ENCODE data around the gene BCAN. TPM values are rescaled to one million over a fixed set of nuclear protein-coding genes. Genes with fewer than 3 reads are reported as not detected.

The BCAN gene
- polyA plus RNA-seq, 4 donors: 0.36 to 1.9 TPM; not detected in 2

DNA sequence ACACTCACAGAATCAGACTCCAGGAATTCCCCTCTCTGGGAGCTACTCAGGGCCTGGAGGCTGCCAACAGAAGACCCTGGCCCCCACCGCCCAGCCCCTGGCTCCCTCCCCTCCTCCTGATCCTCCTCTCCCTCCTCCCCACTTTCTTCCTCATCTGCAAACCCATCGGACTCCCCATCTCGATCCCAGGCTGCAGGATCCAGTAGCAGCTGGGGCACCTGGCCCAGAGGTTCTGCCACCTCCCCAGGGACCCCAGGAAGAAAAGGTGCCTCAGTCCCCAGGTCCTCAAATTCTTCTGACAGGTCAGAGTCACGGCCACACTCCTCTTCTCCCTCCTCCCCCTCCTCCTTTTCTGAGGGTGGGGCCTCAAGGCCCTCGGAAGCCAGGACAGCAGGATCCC lies 27.9 kb downstream of the BCAN start:
- Histone ChIP-seq H3K9me3 (ENCODE audit: control insufficient read depth in 2 of 2, insufficient read depth in 1 of 2, low read depth in 1 of 2, low read length in 1 of 2) (no peaks in the 10 kb centered on the region), H3K36me3 (ENCODE audit: control insufficient read depth in 3 of 3, insufficient read depth in 2 of 3, low read depth in 1 of 3, low read length in 3 of 3) (peaks cover 0 to 19% (median 0%) of the 10 kb centered on the region in 3 donors), H3K4me1 (ENCODE audit: control insufficient read depth in 3 of 3, insufficient read depth in 2 of 3, low read depth in 1 of 3, low read length in 2 of 3) (peaks cover 0 to 50% (median 8%) of the 10 kb centered on the region in 3 donors), H3K27me3 (ENCODE audit: control insufficient read depth in 3 of 3, insufficient read depth in 3 of 3, low read length in 3 of 3) (no peaks in the 10 kb centered on the region), H3K27ac (ENCODE audit: low read depth in 1 of 3, low read length in 2 of 3) (peak overlapping the region in 1 of 3 donors; percentile 8), H3K4me3 (ENCODE audit: low read depth in 1 of 3, low read length in 3 of 3) (no peak overlapping the region)
- DNase-seq (no peak), FAIRE-seq (no peak)
- WGBS, 3 donors: 50 to 74% (median 57%) methylated on average over 5 of the region's 5 CpGs

DNA sequence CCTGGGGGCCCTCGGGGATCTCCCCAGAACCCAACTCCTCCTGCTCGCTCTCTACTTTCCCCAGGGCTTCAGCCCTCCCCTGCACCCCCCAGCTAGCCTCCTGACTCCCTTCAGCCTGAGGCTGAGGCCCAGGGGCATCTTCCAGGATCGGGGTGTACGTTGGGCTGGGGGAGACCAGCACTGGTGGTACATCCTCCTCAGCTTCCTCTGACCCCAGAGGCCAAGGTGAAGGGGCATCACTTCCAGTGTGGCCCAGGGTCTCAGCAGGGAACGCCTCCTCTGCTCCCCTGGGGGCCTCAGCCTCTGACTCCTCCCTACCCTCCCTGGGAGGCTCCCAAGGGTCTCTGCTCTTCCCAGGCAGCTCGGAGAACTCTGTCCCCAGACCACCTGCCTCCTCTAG lies 28.4 kb downstream of the BCAN start:
- FAIRE-seq (no peak), DNase-seq (no peak)
- WGBS, 3 donors: 63 to 86% (median 67%) methylated on average over 6 of the region's 6 CpGs
- Histone ChIP-seq H3K4me3 (ENCODE audit: low read depth in 1 of 3, low read length in 3 of 3) (no peak overlapping the region), H3K36me3 (ENCODE audit: control insufficient read depth in 3 of 3, insufficient read depth in 2 of 3, low read depth in 1 of 3, low read length in 3 of 3) (peaks cover 0 to 19% (median 0%) of the 10 kb centered on the region in 3 donors), H3K27me3 (ENCODE audit: control insufficient read depth in 3 of 3, insufficient read depth in 3 of 3, low read length in 3 of 3) (peaks cover 0 to 3% (median 0%) of the 10 kb centered on the region in 3 donors), H3K9me3 (ENCODE audit: control insufficient read depth in 2 of 2, insufficient read depth in 1 of 2, low read depth in 1 of 2, low read length in 1 of 2) (no peaks in the 10 kb centered on the region), H3K27ac (ENCODE audit: low read depth in 1 of 3, low read length in 2 of 3) (peak overlapping the region in 1 of 3 donors; percentile 8), H3K4me1 (ENCODE audit: control insufficient read depth in 3 of 3, insufficient read depth in 2 of 3, low read depth in 1 of 3, low read length in 2 of 3) (peaks cover 0 to 45% (median 6%) of the 10 kb centered on the region in 3 donors)

DNA sequence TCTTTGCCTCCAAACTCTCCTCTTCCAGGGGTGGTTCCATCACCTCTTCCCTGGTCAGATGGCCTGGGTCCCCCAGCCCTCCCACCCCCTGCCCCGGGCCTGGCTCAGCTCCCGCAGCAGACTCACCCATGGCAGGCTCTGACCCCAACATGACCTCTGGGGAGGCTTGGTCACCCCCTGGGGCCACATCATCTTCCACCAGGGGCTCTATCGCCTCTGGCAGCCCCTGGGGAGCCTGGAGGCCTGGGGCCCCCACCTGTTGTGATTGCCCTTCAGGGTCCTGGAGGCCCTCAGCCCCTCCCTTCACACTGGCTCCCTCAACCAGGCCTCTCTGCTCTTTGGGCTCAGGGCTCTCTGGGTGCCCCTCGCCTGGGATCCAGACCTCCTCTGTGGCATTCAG lies 28.9 kb downstream of the BCAN start:
- 63 to 80% (median 65%) methylated on average over 4 of the region's 4 CpGs for WGBS, 3 donors
- FAIRE-seq (no peak), DNase-seq (no peak)
- Histone ChIP-seq H3K9me3 (ENCODE audit: control insufficient read depth in 2 of 2, insufficient read depth in 1 of 2, low read depth in 1 of 2, low read length in 1 of 2) (no peaks in the 10 kb centered on the region), H3K27me3 (ENCODE audit: control insufficient read depth in 3 of 3, insufficient read depth in 3 of 3, low read length in 3 of 3) (peaks cover 0 to 8% (median 0%) of the 10 kb centered on the region in 3 donors), H3K36me3 (ENCODE audit: control insufficient read depth in 3 of 3, insufficient read depth in 2 of 3, low read depth in 1 of 3, low read length in 3 of 3) (peaks cover 0 to 19% (median 0%) of the 10 kb centered on the region in 3 donors), H3K27ac (ENCODE audit: low read depth in 1 of 3, low read length in 2 of 3) (no peak overlapping the region), H3K4me3 (ENCODE audit: low read depth in 1 of 3, low read length in 3 of 3) (no peak overlapping the region), H3K4me1 (ENCODE audit: control insufficient read depth in 3 of 3, insufficient read depth in 2 of 3, low read depth in 1 of 3, low read length in 2 of 3) (peaks cover 0 to 40% (median 6%) of the 10 kb centered on the region in 3 donors)

DNA sequence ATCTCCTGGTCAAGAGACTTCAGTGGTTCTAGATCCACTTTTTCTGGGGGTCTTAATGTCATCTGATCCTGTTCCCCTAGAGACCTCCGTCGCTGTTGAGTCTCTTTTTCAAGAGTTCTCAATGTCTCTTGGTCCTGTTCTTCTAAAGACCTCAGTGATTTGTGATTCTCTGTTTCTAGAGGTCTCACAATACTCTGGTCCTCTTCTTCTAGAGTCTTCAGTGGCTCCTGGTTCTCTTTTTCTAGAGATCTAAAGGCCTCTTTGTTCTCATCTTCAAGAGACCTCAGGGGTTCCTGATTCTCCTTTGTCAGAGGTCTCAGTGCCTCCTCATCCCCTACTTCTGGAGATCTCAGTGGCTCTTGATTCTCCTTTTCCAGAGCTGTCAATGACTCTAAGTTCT lies 29.9 kb downstream of the BCAN start:
- WGBS, 3 donors: 90 to 94% (median 93%) methylated on average over 2 of the region's 2 CpGs
- Histone ChIP-seq H3K36me3 (ENCODE audit: control insufficient read depth in 3 of 3, insufficient read depth in 2 of 3, low read depth in 1 of 3, low read length in 3 of 3) (peaks cover 0 to 19% (median 0%) of the 10 kb centered on the region in 3 donors), H3K27ac (ENCODE audit: low read depth in 1 of 3, low read length in 2 of 3) (no peak overlapping the region), H3K4me3 (ENCODE audit: low read depth in 1 of 3, low read length in 3 of 3) (no peak overlapping the region), H3K9me3 (ENCODE audit: control insufficient read depth in 2 of 2, insufficient read depth in 1 of 2, low read depth in 1 of 2, low read length in 1 of 2) (no peaks in the 10 kb centered on the region), H3K27me3 (ENCODE audit: control insufficient read depth in 3 of 3, insufficient read depth in 3 of 3, low read length in 3 of 3) (peaks cover 2 to 16% (median 4%) of the 10 kb centered on the region in 3 donors), H3K4me1 (ENCODE audit: control insufficient read depth in 3 of 3, insufficient read depth in 2 of 3, low read depth in 1 of 3, low read length in 2 of 3) (peaks cover 0 to 36% (median 6%) of the 10 kb centered on the region in 3 donors)
- no peak for DNase-seq
- FAIRE-seq: no peak

DNA sequence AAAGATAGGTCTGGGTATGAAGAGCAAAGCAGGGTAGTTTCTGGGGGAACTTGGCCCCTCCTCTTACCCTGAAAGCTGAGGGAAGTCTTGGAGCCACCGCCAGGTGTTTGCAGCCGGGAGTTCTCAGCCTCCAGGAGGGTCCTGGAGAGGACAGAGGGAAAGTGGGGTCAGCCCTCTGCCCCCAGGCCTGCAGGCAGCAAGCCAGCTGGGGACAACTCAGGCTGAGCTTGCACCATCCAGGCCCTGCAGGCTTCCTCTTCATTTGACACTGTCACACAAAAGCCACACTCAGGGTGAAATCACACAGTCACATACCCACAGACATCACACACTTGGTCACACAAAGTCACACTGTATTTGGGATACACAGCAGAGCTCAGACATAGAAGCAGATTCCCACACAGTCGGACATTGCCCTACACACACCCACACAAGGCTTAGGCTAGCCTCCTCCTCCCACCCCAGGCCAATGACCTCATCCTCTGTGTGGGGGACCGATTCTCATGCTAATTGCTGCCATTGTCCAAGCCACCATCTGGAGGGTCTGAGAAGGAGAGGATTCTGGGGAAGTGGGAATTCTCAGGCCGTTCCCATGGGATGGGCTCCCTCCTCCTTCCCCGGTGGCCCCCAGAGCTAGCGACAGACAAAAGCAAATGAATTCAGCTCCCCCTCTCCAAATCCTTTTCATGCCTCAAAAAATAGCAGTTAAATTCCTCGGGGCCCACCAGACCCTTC lies 31.6 kb downstream of the BCAN start:
- FAIRE-seq: no peak
- Histone ChIP-seq H3K27ac (ENCODE audit: low read depth in 1 of 3, low read length in 2 of 3) (peak overlapping the region in 2 of 3 donors; percentile 13), H3K4me1 (ENCODE audit: control insufficient read depth in 3 of 3, insufficient read depth in 2 of 3, low read depth in 1 of 3, low read length in 2 of 3) (peaks cover 0 to 34% (median 4%) of the 10 kb centered on the region in 3 donors), H3K4me3 (ENCODE audit: low read depth in 1 of 3, low read length in 3 of 3) (no peak overlapping the region), H3K9me3 (ENCODE audit: control insufficient read depth in 2 of 2, insufficient read depth in 1 of 2, low read depth in 1 of 2, low read length in 1 of 2) (no peaks in the 10 kb centered on the region), H3K36me3 (ENCODE audit: control insufficient read depth in 3 of 3, insufficient read depth in 2 of 3, low read depth in 1 of 3, low read length in 3 of 3) (peaks cover 0 to 19% (median 0%) of the 10 kb centered on the region in 3 donors), H3K27me3 (ENCODE audit: control insufficient read depth in 3 of 3, insufficient read depth in 3 of 3, low read length in 3 of 3) (peaks cover 7 to 33% (median 8%) of the 10 kb centered on the region in 3 donors)
- DNase-seq: peak in 1 of 2 donors; percentile 65
- WGBS, 3 donors: 46 to 66% (median 64%) methylated on average over 8 of the region's 8 CpGs

DNA sequence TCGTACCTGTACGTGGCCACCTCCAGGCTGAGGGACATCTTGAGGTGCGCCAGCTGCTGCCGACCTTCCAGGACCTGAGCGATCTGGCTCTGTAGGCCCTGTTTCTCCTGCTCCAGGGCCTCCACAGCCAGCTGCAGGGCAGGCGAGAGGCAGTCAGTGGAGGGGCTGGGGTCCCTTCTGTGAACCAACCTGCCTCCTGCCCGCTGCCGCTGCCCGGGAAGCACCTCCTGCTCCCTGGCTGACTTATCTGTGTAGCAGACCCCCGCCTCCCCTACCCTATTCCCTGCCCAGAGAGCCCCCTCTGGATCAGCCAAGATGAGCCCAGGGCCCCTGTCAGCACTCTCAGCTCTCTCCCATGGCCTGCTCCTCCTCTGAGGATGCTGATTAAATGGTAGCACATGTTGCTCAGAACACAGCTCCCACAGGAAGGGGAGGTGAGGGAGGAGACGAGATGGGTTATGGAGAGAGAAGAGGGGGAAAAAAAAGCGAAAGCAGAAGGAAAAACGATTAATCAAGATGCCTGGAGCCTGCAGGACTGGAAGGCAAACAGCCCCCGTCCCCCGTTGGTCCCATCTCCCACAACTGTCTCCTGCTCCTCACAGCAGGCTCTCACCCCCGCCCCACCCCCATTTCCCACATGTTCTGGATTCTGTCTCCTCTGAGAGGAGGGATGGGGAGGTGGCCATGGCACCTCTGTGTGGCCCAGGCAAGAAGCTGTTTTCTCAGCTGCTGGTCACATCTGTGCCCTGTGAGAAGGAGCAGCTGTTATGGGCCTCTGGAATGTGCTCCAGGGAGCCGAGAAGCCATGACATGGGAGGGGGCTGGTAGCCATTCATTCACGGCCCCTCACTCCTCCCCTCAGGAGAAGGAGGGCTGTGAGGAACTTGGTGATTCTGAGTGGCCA lies 33.5 kb downstream of the BCAN start:
- DNase-seq (peak in 1 of 2 donors; percentile 21), FAIRE-seq (no peak)
- peaks cover 7 to 42% (median 8%) of the 10 kb centered on the region in 3 donors for H3K27me3 ChIP-seq (ENCODE audit: control insufficient read depth in 3 of 3, insufficient read depth in 3 of 3, low read length in 3 of 3)
- H3K4me3 ChIP-seq (ENCODE audit: low read depth in 1 of 3, low read length in 3 of 3): peak overlapping the region in 1 of 3 donors; percentile 28
- peaks cover 0 to 31% (median 4%) of the 10 kb centered on the region in 3 donors for H3K4me1 ChIP-seq (ENCODE audit: control insufficient read depth in 3 of 3, insufficient read depth in 2 of 3, low read depth in 1 of 3, low read length in 2 of 3)
- 59 to 74% (median 61%) methylated on average over 13 to 18 of the region's 18 CpGs for WGBS, 3 donors
- peaks cover 0 to 19% (median 0%) of the 10 kb centered on the region in 3 donors for H3K36me3 ChIP-seq (ENCODE audit: control insufficient read depth in 3 of 3, insufficient read depth in 2 of 3, low read depth in 1 of 3, low read length in 3 of 3)
- no peaks in the 10 kb centered on the region for H3K9me3 ChIP-seq (ENCODE audit: control insufficient read depth in 2 of 2, insufficient read depth in 1 of 2, low read depth in 1 of 2, low read length in 1 of 2)
- H3K27ac ChIP-seq (ENCODE audit: low read depth in 1 of 3, low read length in 2 of 3): peak overlapping the region in 2 of 3 donors; percentile 17 to 19

DNA sequence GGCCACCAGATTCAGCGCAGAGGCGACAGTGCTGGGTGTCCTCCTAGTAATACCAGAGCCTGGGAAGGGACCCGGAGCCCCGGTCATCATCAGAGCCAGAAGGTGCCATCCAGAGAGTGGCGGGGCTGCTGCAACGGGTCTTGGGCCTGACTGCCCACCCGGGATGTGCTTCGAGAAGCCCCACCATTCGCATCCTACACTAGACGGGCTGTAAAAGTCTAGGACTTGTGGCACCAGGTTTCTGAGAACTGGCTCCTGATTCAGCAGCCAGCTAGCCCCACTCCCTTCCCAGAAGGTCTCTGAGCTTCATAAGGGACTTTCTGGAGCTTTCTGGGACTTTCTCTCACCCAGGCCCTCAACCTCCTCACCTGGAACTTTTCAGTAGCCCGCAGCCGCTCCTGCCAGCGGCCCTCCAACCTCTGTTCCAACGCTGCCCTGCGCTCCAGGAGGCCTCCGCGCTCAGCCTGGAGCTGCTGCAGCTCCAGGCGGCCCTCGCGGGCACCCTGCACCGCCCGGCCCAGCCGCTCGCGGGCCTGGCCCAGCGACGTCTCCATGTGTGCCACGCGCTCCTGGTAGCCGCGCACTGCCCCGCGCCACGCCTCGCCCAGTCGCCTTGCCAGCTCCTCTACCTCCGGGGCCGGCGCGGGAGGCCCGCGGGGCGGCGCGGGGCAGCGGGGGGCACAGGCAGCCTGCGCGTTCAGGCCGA lies 34.4 kb downstream of the BCAN start:
- H3K36me3 ChIP-seq (ENCODE audit: control insufficient read depth in 3 of 3, insufficient read depth in 2 of 3, low read depth in 1 of 3, low read length in 3 of 3): peaks cover 0 to 19% (median 0%) of the 10 kb centered on the region in 3 donors
- peak overlapping the region in 2 of 3 donors; percentile 21 to 53 for H3K4me3 ChIP-seq (ENCODE audit: low read depth in 1 of 3, low read length in 3 of 3)
- FAIRE-seq (no peak), DNase-seq (no peak)
- H3K27ac ChIP-seq (ENCODE audit: low read depth in 1 of 3, low read length in 2 of 3): peak overlapping the region in 2 of 3 donors; percentile 19 to 62
- peaks cover 7 to 42% (median 8%) of the 10 kb centered on the region in 3 donors for H3K27me3 ChIP-seq (ENCODE audit: control insufficient read depth in 3 of 3, insufficient read depth in 3 of 3, low read length in 3 of 3)
- 16 to 25% (median 21%) methylated on average over 48 to 49 of the region's 49 CpGs for WGBS, 3 donors
- H3K9me3 ChIP-seq (ENCODE audit: control insufficient read depth in 2 of 2, insufficient read depth in 1 of 2, low read depth in 1 of 2, low read length in 1 of 2): no peaks in the 10 kb centered on the region
- H3K4me1 ChIP-seq (ENCODE audit: control insufficient read depth in 3 of 3, insufficient read depth in 2 of 3, low read depth in 1 of 3, low read length in 2 of 3): peaks cover 0 to 31% (median 4%) of the 10 kb centered on the region in 3 donors

Measured in small intestine (tissue), 7 donors.